HepG2 (cell line): Measurements from ENCODE around the gene UBTD2. TPM values are rescaled to one million over a fixed set of nuclear protein-coding genes. Genes with fewer than 3 reads are reported as not detected.

Experiments used
- ATAC-seq: fragments of 200-7000 bp; cut with Tn5 transposase; 3 replicates; pipeline ENCODE4 v1.9.1; 2020; ENCODE audit warnings: mild to moderate bottlenecking, moderate library complexity
- BruUV-seq: library from RNA; stranded (reverse); fragments of 400-500 nt; replicated peaks from 2 replicates; lab custom pipeline; 2021; lab: Mats Ljungman, UMichigan
- CTCF ChIA-PET: fragments of 300-600 bp; formaldehyde crosslinking; extraction: SDS; loops from one replicate; lab custom pipeline; 2021; ENCODE audit warnings: low total read pairs, inconsistent platforms, low intra/inter-chr PET ratio; lab: Yijun Ruan, JAX
- POLR2A ChIA-PET: fragments of 350-600 bp; sonication (Branson Sonifier 250); formaldehyde crosslinking; loops from one replicate; lab custom pipeline; 2020; ENCODE audit warnings: antibody characterized with exemption, inconsistent platforms; lab: Yijun Ruan, JAX
- DNase-seq: peaks from one replicate; pipeline ENCODE4 v3.0.0-alpha.2; 2015; ENCODE audit warnings: low spot score
- FAIRE-seq: peaks from 3 replicates; lab custom pipeline; 2011; peaks lifted over from hg19 to GRCh38; lab: Jason Lieb, UNC
- H2AFZ ChIP-seq: one replicate; pipeline ENCODE4 v1.6.1; 2011; ENCODE audit warnings: low read length, inconsistent platforms
- H3K27ac ChIP-seq: fragments of 300-600 bp; 3 replicates; pipeline ENCODE4 v1.8.0; 2011; ENCODE audit warnings: mixed run types, mild to moderate bottlenecking, mixed read lengths, low read length, inconsistent platforms; ENCODE audit not compliant: insufficient read depth; ENCODE audit errors: extremely low read length
- H3K27me3 ChIP-seq, 2 experiments: fragments of 200-600 bp in 1 of 2; 2 replicates in 1 of 2; 3 replicates in 1 of 2; pipeline versions ENCODE4 v1.6.0 to v1.8.0; 2011; ENCODE audit warnings: low read length in 2 of 2, mild to moderate bottlenecking in 2 of 2, moderate library complexity in 2 of 2, inconsistent platforms in 1 of 2; ENCODE audit not compliant: insufficient read depth in 2 of 2, control insufficient read depth in 1 of 2
- H3K36me3 ChIP-seq, 2 experiments: fragments of 200-600 bp in 1 of 2; replicated peaks in 1 of 2; 2 replicates in 1 of 2; 3 replicates in 1 of 2; pipeline versions ENCODE4 v1.5.1 to v1.8.0; 2011; ENCODE audit warnings: low read length in 2 of 2, inconsistent platforms in 1 of 2; ENCODE audit not compliant: insufficient read depth in 2 of 2, control insufficient read depth in 1 of 2
- H3K4me1 ChIP-seq: 2 replicates; pipeline ENCODE4 v1.5.1; 2012; ENCODE audit warnings: low read length, inconsistent platforms; ENCODE audit not compliant: insufficient read depth
- H3K4me2 ChIP-seq: 2 replicates; pipeline ENCODE4 v1.6.0; 2011; ENCODE audit warnings: low read depth, low read length, inconsistent platforms
- H3K4me3 ChIP-seq, 3 experiments: fragments of 200-600 bp in 1 of 3; sonication (generic), shearing (Covaris generic) in 1 of 3; replicated peaks in 1 of 3; 2 replicates each; pipeline ENCODE4 v1.5.1; 2011 to 2016; ENCODE audit warnings: low read length in 3 of 3, inconsistent platforms in 2 of 3, low read depth in 2 of 3, mild to moderate bottlenecking in 2 of 3, control low read depth in 1 of 3, mixed read lengths in 1 of 3; ENCODE audit not compliant: insufficient read depth in 1 of 3
- H3K79me2 ChIP-seq: one replicate; pipeline ENCODE4 v1.6.1; 2011; ENCODE audit warnings: low read length, inconsistent platforms; ENCODE audit not compliant: insufficient read depth
- H3K9ac ChIP-seq: 2 replicates; pipeline ENCODE4 v1.6.0; 2011; ENCODE audit warnings: mild to moderate bottlenecking, low read depth, low read length, inconsistent platforms; ENCODE audit not compliant: insufficient read depth
- H3K9me3 ChIP-seq: 2 replicates; pipeline ENCODE4 v1.5.1; 2012; ENCODE audit warnings: mild to moderate bottlenecking, low read length
- H4K20me1 ChIP-seq: 2 replicates; pipeline ENCODE4 v1.6.0; 2011; ENCODE audit warnings: inconsistent platforms, mild to moderate bottlenecking, low read length, moderate library complexity; ENCODE audit not compliant: insufficient read depth
- ATF7-NPFF ChIP-seq: sonication (generic); formaldehyde crosslinking; IDR thresholded peaks from 2 replicates; pipeline ENCODE4 v1.8.1; 2023; ENCODE audit warnings: mild to moderate bottlenecking, low read depth, missing genetic modification reagents, moderate library complexity
- CC2D1A ChIP-seq: sonication (generic); formaldehyde crosslinking; IDR thresholded peaks from 2 replicates; pipeline ENCODE4 v1.8.1; 2023; ENCODE audit warnings: mild to moderate bottlenecking, missing genetic modification reagents
- FOXA1 ChIP-seq, 2 experiments: fragments of 450-650 bp in 1 of 2; sonication (generic) in 1 of 2; formaldehyde crosslinking in 1 of 2; IDR thresholded peaks; 2 replicates each; pipeline versions ENCODE4 v1.4.0 to v1.6.1; 2016 to 2020; ENCODE audit warnings: missing genetic modification reagents in 1 of 2
- IRF9 ChIP-seq: sonication (generic); formaldehyde crosslinking; IDR thresholded peaks from 2 replicates; pipeline ENCODE4 v1.8.0; 2022; ENCODE audit warnings: missing genetic modification reagents, mild to moderate bottlenecking, borderline replicate concordance
- JUN ChIP-seq: sonication (generic); formaldehyde crosslinking; IDR thresholded peaks from 2 replicates; pipeline ENCODE4 v1.4.0; 2020; ENCODE audit warnings: mild to moderate bottlenecking, missing genetic modification reagents
- KAT8 ChIP-seq: IDR thresholded peaks from 2 replicates; pipeline ENCODE4 v1.6.1; 2016; ENCODE audit warnings: missing genetic modification reagents, missing compliant biosample characterization
- KDM1A ChIP-seq: IDR thresholded peaks from 2 replicates; pipeline ENCODE4 v1.6.1; 2016; ENCODE audit warnings: missing compliant biosample characterization
- MZF1 ChIP-seq: sonication (generic); formaldehyde crosslinking; IDR thresholded peaks from 2 replicates; pipeline ENCODE4 v1.8.1; 2023; ENCODE audit warnings: mild to moderate bottlenecking, missing genetic modification reagents, borderline replicate concordance
- POGZ ChIP-seq: sonication (generic); formaldehyde crosslinking; IDR thresholded peaks from 2 replicates; pipeline ENCODE4 v1.4.0; 2020; ENCODE audit warnings: mild to moderate bottlenecking, missing genetic modification reagents
- XRCC5 ChIP-seq: fragments of 200-400 bp; formaldehyde crosslinking; optimal IDR thresholded peaks from 2 replicates; pipeline ENCODE3; 2017; ENCODE audit warnings: mild to moderate bottlenecking, low read length
- ZFP90 ChIP-seq: sonication (generic); formaldehyde crosslinking; IDR thresholded peaks from 2 replicates; pipeline ENCODE4 v1.8.0; 2022; ENCODE audit warnings: missing genetic modification reagents, mild to moderate bottlenecking, inconsistent platforms, borderline replicate concordance
- ZGPAT ChIP-seq: IDR thresholded peaks from 2 replicates; pipeline ENCODE4 v1.6.1; 2016; ENCODE audit warnings: mild to moderate bottlenecking
- ZNF17 ChIP-seq: sonication (generic); formaldehyde crosslinking; IDR thresholded peaks from 2 replicates; pipeline ENCODE4 v1.5.0; 2020; ENCODE audit warnings: mild to moderate bottlenecking, missing genetic modification reagents
- ZNF260 ChIP-seq: sonication (generic); formaldehyde crosslinking; IDR thresholded peaks from 2 replicates; pipeline ENCODE4 v1.4.0; 2020; ENCODE audit warnings: missing genetic modification reagents, low read depth, mild to moderate bottlenecking, borderline replicate concordance
- ZNF430 ChIP-seq: sonication (generic); formaldehyde crosslinking; IDR thresholded peaks from 2 replicates; pipeline ENCODE4 v1.9.0; 2021; ENCODE audit warnings: mild to moderate bottlenecking, missing genetic modification reagents
- ZNF530 ChIP-seq: sonication (generic); formaldehyde crosslinking; IDR thresholded peaks from 2 replicates; pipeline ENCODE4 v1.5.0; 2020; ENCODE audit warnings: low read depth, mild to moderate bottlenecking, missing genetic modification reagents
- ZNF543 ChIP-seq: sonication (generic); formaldehyde crosslinking; IDR thresholded peaks from 2 replicates; pipeline ENCODE4 v1.4.0; 2020; ENCODE audit warnings: mild to moderate bottlenecking, missing genetic modification reagents
- WGBS: methylation state at CpG from one replicate; pipeline ENCODE4 v1.1.6; 2017; ENCODE audit warnings: low lambda C conversion rate; 5-methylcytosine and 5-hydroxymethylcytosine counted together
- in situ Hi-C: cut with HindIII; loops from 2 replicates; pipeline ENCODE4 v1.10.0; 2017; ENCODE audit warnings: low pct_unique_long_range_greater_than_20kb; ENCODE audit not compliant: extremely low pct_ligation_motif_present
- intact Hi-C: fragments of 100-400 bp; cut with micrococcal nuclease; formaldehyde crosslinking; loops from one replicate; pipeline ENCODE4 v1.10.0; 2022; ENCODE audit not compliant: unreplicated experiment
- polyA plus RNA-seq, 8 experiments: library from polyadenylated mRNA; depleted of rRNA in 3 of 8; stranded (reverse) in 7 of 8; unstranded in 1 of 8; fragments of >200 nt; fragmentation: Illumina TruSeq in 4 of 8; extraction: Trizol in 4 of 8; gene quantifications; 2 replicates each; pipeline versions ENCODE4 v1.2.1 to v1.2.3, GENCODE V29; 2011 to 2016; ENCODE audit warnings: low read depth in 4 of 8, missing spikeins in 1 of 8, mixed read lengths in 1 of 8; ENCODE audit not compliant: insufficient read depth in 1 of 8
- total RNA-seq, 5 experiments: library from RNA; depleted of rRNA; stranded (reverse); fragments of >200 nt; fragmentation: Illumina TruSeq; extraction: Trizol; gene quantifications; 2 replicates each; pipeline ENCODE4 v1.2.3, GENCODE V29; 2016; ENCODE audit warnings: low read depth in 1 of 5

Gene UBTD2
- total and polyA plus RNA-seq, 2 of the 13 experiments (the other 11 are each of a cell fraction or from before 2014, with no cell fraction given), result 15.2 to 24.1 TPM

- peaks cover 14% of the 10 kb centered on the region for H4K20me1 ChIP-seq
- FAIRE-seq (no peak), ATAC-seq (no peak), DNase-seq (no peak)
- TF ChIP-seq IRF9 (CRISPR knock-in tag) (no peak), KDM1A (no peak), JUN (no peak), ZNF543 (CRISPR knock-in tag) (no peak), MZF1 (CRISPR knock-in tag) (no peak)
- H3K27me3 ChIP-seq, result no peaks in the 10 kb centered on the region
- H3K27ac ChIP-seq, result peak overlapping the region; percentile 33
- peaks cover 75% of the 10 kb centered on the region for H3K79me2 ChIP-seq
- WGBS, result 96% methylated on average over 10 of the region's 10 CpGs
- H3K4me1 ChIP-seq, result peaks cover 42% of the 10 kb centered on the region
- CTCF ChIA-PET, result no interaction called here
- no peak overlapping the region for H2AFZ ChIP-seq
- intact Hi-C loops, result no loop called here
- H3K9ac ChIP-seq, result no peak overlapping the region
- in situ Hi-C loops, result no loop called here
- peaks cover 0 to 2% of the 10 kb centered on the region in 2 experiments; a peak in 1 of 5 replicates for H3K36me3 ChIP-seq
- H3K4me3 ChIP-seq, result no peak overlapping the region
- 0 out of 2 replicates have a peak overlapping the region, but pooled peaks have one; percentile 19 for H3K4me2 ChIP-seq
- H3K9me3 ChIP-seq, result no peaks in the 10 kb centered on the region
- POLR2A ChIA-PET, result interaction anchor here (1.1 to 1.2 kb wide), 2 partner anchors 11 to 17 kb away, joined by 3 read pairs; partner anchors contain the start of gene UBTD2
- TSS peak; percentile 31 for BruUV-seq
Observed at GRCh38 chr5:172266071-172266675, 17.4 kb downstream of the UBTD2 start.

- Histone ChIP-seq H3K4me1 (peaks cover 47% of the 10 kb centered on the region), H3K36me3 (peaks cover 0 to 2% of the 10 kb centered on the region in 2 experiments; a peak in 1 of 5 replicates), H3K9me3 (no peaks in the 10 kb centered on the region), H3K4me2 (no peak overlapping the region), H3K4me3 (no peak overlapping the region), H3K79me2 (peaks cover 78% of the 10 kb centered on the region), H4K20me1 (peaks cover 14% of the 10 kb centered on the region), H2AFZ (no peak overlapping the region), H3K9ac (no peak overlapping the region), H3K27ac (no peak overlapping the region), H3K27me3 (no peaks in the 10 kb centered on the region)
- ATAC-seq (peak; percentile 70), FAIRE-seq (no peak), DNase-seq (no peak)
- intact Hi-C loops, result no loop called here
- ChIA-PET CTCF (no interaction called here), POLR2A (no interaction called here)
- no TSS peak for BruUV-seq
- 89% methylated on average over 4 of the region's 4 CpGs for WGBS
- in situ Hi-C loops, result no loop called here
- TF ChIP-seq ZNF430, result no peak
- TF ChIP-seq FOXA1 (IDR thresholded peaks at IDR 0.05), result no peak
- no peak for TF ChIP-seq FOXA1 (CRISPR knock-in tag; IDR thresholded peaks at IDR 0.05)
- TF ChIP-seq ZFP90 (CRISPR knock-in tag), result no peak
- no peak for TF ChIP-seq ZNF260 (CRISPR knock-in tag)
- TF ChIP-seq XRCC5, result no peak
- no peak for TF ChIP-seq POGZ (CRISPR knock-in tag)
- TF ChIP-seq ZGPAT (CRISPR knock-in tag), result no peak
- TF ChIP-seq ZNF530 (CRISPR knock-in tag), result no peak
- TF ChIP-seq ATF7-NPFF (CRISPR knock-in tag), result no peak
- no peak for TF ChIP-seq KAT8 (CRISPR knock-in tag)
- no peak for TF ChIP-seq ZNF17 (CRISPR knock-in tag)
- TF ChIP-seq CC2D1A, result no peak
Observed at GRCh38 chr5:172264815-172265395, 18.7 kb downstream of the UBTD2 start.
